ENCODE data around the gene TEK. TPM values are rescaled to one million over a fixed set of nuclear protein-coding genes. Genes with fewer than 3 reads are reported as not detected.

The TEK gene
- total and polyA plus RNA-seq, 2 experiments from 2014 or later = 0.60 to 1.4 TPM

GRCh38 chr9:27202056-27202455, 93.0 kb downstream of the TEK start:
- H3K9me3 ChIP-seq (ENCODE audit: low read depth) = no peaks in the 10 kb centered on the region
- no peaks in the 10 kb centered on the region for H3K36me3 ChIP-seq
- no peaks in the 10 kb centered on the region for H3K4me1 ChIP-seq (ENCODE audit: low read depth)
- no peaks in the 10 kb centered on the region for H3K27me3 ChIP-seq
- no peak for DNase-seq (ENCODE audit: low read depth in 1 of 2, low spot score in 1 of 2)
- TF ChIP-seq, protein P1, sequence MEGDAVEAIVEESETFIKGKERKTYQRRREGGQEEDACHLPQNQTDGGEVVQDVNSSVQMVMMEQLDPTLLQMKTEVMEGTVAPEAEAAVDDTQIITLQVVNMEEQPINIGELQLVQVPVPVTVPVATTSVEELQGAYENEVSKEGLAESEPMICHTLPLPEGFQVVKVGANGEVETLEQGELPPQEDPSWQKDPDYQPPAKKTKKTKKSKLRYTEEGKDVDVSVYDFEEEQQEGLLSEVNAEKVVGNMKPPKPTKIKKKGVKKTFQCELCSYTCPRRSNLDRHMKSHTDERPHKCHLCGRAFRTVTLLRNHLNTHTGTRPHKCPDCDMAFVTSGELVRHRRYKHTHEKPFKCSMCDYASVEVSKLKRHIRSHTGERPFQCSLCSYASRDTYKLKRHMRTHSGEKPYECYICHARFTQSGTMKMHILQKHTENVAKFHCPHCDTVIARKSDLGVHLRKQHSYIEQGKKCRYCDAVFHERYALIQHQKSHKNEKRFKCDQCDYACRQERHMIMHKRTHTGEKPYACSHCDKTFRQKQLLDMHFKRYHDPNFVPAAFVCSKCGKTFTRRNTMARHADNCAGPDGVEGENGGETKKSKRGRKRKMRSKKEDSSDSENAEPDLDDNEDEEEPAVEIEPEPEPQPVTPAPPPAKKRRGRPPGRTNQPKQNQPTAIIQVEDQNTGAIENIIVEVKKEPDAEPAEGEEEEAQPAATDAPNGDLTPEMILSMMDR (IDR thresholded peaks at IDR 0.05; ENCODE audit: low read depth, low read length) = no peak
- no peak overlapping the region for H3K27ac ChIP-seq
- no peak overlapping the region for H3K4me3 ChIP-seq

DNA sequence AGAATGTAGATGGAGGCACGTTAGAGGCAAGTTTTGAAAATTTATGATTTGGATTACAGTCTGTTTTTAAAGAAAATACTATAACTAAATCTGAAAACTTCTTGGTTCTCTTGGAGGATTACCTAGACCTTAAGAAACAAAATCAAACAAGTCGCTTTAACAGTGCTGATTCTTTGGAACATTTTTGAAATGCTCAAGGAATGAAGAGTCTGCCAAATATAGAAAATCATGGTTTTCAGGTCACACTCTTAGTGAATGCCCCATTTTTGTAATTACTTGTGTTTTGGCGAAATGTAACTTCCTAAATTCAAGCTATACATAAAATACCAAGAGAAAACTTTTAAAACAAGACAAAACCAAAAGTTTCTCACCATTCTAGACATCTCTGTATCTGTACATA, 94.8 kb downstream of the TEK start:
- Histone ChIP-seq H3K27ac (no peak overlapping the region), H3K27me3 (no peaks in the 10 kb centered on the region), H3K4me3 (no peak overlapping the region), H3K4me1 (ENCODE audit: low read depth) (no peaks in the 10 kb centered on the region), H3K36me3 (no peaks in the 10 kb centered on the region), H3K9me3 (ENCODE audit: low read depth) (no peaks in the 10 kb centered on the region)
- DNase-seq (ENCODE audit: low read depth in 1 of 2, low spot score in 1 of 2) = no peak
- TF ChIP-seq, protein P1 (IDR thresholded peaks at IDR 0.05; ENCODE audit: low read depth, low read length) = no peak

DNA sequence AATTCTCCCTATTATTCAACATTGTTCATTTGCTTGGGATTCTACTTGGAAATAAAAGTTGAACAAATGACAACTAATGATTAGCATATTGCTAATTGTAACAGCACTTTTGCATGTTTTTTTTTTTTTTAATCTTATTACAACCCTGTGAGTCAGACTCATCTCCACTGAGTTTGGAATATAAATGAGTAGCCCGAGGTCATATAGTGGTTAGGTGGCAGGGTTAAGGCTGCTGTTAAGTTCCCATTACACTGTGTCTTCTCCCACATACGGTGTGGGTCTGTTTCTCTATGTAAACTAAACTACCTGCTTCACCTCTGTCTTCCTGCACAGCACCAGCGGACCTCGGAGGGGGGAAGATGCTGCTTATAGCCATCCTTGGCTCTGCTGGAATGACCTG, 95.6 kb downstream of the TEK start:
- H3K4me3 ChIP-seq = no peak overlapping the region
- no peaks in the 10 kb centered on the region for H3K4me1 ChIP-seq (ENCODE audit: low read depth)
- H3K9me3 ChIP-seq (ENCODE audit: low read depth) = no peaks in the 10 kb centered on the region
- no peaks in the 10 kb centered on the region for H3K36me3 ChIP-seq
- no peak overlapping the region for H3K27ac ChIP-seq
- TF ChIP-seq, protein P1 (IDR thresholded peaks at IDR 0.05; ENCODE audit: low read depth, low read length) = no peak
- H3K27me3 ChIP-seq = no peaks in the 10 kb centered on the region
- DNase-seq (ENCODE audit: low read depth in 1 of 2, low spot score in 1 of 2) = no peak

DNA sequence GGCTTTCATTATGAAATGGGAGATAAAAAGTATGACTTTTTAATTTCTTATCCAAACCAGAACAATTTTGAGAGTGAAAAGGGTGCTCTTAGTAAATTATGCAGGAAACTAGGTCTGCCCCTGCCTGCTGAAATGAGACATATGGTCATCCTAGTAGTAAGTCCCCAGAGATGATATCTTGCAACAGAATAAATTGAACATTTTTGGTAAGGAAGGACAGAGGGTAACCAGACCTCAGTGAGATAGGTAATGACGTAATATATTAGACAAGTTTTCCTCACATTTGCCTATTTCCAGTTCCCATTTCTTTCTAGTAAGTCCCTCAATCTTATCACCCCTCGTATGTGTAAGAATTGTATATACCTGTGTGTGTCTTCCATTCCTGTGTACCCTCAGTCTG, 96.2 kb downstream of the TEK start:
- no peaks in the 10 kb centered on the region for H3K9me3 ChIP-seq (ENCODE audit: low read depth)
- TF ChIP-seq, protein P1 (IDR thresholded peaks at IDR 0.05; ENCODE audit: low read depth, low read length) = no peak
- no peak overlapping the region for H3K4me3 ChIP-seq
- no peak for DNase-seq (ENCODE audit: low read depth in 1 of 2, low spot score in 1 of 2)
- H3K27me3 ChIP-seq = no peaks in the 10 kb centered on the region
- no peaks in the 10 kb centered on the region for H3K36me3 ChIP-seq
- H3K4me1 ChIP-seq (ENCODE audit: low read depth) = no peaks in the 10 kb centered on the region
- H3K27ac ChIP-seq = no peak overlapping the region

- H3K4me1 ChIP-seq (ENCODE audit: low read depth) = no peaks in the 10 kb centered on the region
- H3K27me3 ChIP-seq = no peaks in the 10 kb centered on the region
- no peaks in the 10 kb centered on the region for H3K9me3 ChIP-seq (ENCODE audit: low read depth)
- DNase-seq (ENCODE audit: low read depth in 1 of 2, low spot score in 1 of 2) = no peak
- H3K4me3 ChIP-seq = no peak overlapping the region
- H3K36me3 ChIP-seq = no peaks in the 10 kb centered on the region
- no peak overlapping the region for H3K27ac ChIP-seq
- TF ChIP-seq, protein P1 (IDR thresholded peaks at IDR 0.05; ENCODE audit: low read depth, low read length) = no peak
Measured at GRCh38 chr9:27206041-27206440, 97.0 kb downstream of the TEK start.

DNA sequence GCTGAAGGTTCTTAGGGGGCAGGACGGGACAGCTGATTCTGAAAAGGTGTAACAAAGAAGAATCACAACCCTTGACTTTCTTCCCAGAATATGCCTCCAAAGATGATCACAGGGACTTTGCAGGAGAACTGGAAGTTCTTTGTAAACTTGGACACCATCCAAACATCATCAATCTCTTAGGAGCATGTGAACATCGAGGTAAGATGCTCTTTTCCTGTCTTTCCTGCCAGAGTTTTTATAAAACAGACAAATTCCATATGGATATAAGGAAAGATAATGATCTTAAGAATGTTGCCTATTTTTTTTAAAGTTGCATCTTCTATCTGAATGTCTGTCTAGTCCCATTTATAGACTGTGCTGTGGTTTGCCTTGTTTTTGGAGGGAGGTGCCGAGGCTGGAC, 100.0 kb downstream of the TEK start:
- Histone ChIP-seq H3K27ac (no peak overlapping the region), H3K4me1 (ENCODE audit: low read depth) (no peaks in the 10 kb centered on the region), H3K27me3 (no peaks in the 10 kb centered on the region), H3K36me3 (no peaks in the 10 kb centered on the region), H3K4me3 (no peak overlapping the region), H3K9me3 (ENCODE audit: low read depth) (no peaks in the 10 kb centered on the region)
- no peak for DNase-seq (ENCODE audit: low read depth in 1 of 2, low spot score in 1 of 2)
- TF ChIP-seq, protein P1 (IDR thresholded peaks at IDR 0.05; ENCODE audit: low read depth, low read length) = no peak
